GM12872 (cell line): Measurements from ENCODE around the gene SLC8A1.

Experiments used
- TF ChIP-seq, protein P1 (sequence below): IDR thresholded peaks from 3 replicates; pipeline ENCODE4 v1.5.1; 2011; ENCODE audit warnings: low read depth, mild to moderate bottlenecking, low read length, moderate library complexity; ENCODE audit not compliant: insufficient read depth

The SLC8A1 gene

DNA sequence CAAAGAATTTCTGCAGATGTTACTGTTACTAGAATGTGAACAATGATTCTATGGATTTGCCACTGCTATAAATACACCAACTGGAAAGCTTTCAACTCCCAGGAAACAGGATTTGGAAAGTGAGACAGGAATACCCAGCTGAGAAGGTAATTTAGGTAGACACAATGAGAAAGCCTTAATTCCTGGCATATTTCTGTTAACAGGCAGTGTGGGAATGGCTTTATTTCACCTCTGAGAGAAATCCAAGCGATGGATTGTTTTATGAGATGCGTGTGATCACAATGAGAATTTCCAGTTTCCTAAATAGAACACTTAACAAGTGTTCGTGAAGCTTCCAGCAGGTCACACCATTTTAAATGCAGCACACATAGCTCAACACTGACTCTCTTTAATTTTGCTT, 133.0 kb downstream of the SLC8A1 start:
- TF ChIP-seq, protein P1, sequence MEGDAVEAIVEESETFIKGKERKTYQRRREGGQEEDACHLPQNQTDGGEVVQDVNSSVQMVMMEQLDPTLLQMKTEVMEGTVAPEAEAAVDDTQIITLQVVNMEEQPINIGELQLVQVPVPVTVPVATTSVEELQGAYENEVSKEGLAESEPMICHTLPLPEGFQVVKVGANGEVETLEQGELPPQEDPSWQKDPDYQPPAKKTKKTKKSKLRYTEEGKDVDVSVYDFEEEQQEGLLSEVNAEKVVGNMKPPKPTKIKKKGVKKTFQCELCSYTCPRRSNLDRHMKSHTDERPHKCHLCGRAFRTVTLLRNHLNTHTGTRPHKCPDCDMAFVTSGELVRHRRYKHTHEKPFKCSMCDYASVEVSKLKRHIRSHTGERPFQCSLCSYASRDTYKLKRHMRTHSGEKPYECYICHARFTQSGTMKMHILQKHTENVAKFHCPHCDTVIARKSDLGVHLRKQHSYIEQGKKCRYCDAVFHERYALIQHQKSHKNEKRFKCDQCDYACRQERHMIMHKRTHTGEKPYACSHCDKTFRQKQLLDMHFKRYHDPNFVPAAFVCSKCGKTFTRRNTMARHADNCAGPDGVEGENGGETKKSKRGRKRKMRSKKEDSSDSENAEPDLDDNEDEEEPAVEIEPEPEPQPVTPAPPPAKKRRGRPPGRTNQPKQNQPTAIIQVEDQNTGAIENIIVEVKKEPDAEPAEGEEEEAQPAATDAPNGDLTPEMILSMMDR = no peak

DNA sequence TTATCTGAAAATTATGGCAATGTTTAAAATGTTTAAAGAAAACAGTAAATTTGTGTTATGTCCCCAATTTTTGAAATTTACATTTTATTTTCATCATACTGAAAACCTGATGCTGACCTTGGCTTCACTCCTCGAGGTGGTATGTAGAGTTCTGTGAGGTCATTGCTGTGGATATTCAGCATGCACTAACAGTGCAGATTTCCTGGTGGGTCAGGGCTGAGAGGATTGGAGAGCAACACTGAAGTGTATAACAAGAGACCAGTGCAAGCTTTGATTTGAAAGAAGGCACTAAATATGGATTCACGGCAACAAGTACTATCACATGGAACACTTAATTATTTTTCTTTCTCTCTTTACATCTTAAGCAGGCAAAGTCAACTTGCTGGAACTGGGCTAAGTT, 134.1 kb downstream of the SLC8A1 start:
- TF ChIP-seq, protein P1 = no peak

DNA sequence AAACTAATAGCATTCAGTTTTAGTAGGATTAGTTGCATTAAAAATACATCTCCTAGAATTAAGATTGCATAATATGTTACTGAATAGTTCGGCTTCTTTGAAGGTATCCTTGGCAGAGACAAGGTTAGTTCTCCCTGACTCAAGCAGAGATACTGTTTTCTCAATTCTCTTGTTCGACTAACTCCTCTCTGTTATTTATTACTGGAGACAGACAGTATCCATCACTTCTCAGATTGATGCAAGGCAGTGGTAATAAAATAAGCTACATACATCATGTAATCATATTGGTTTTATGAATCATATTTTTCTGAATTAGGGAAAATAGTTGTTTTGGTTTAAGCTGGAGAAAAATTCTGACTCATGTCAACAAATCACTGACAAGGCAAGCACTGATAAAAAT, 134.8 kb downstream of the SLC8A1 start:
- TF ChIP-seq, protein P1 = no peak

DNA sequence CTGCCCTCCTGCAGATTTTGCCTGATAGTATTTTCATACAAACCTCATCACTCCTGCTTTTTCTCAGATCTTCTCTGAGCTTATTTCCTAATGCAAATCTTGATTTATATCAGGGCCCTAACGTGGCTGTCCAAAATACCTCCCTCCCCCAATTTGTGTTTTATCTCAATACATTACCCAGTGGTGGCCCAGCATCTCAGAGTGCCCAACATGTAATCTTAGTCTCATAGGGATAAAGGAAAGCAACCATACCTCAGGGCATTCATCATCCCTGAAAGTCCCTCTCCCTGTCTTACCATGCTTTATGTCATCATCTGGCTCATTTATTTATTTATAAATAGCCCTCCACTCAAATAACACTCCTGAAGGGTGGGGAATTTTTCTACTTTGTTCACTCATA, 135.3 kb downstream of the SLC8A1 start:
- TF ChIP-seq, protein P1 = no peak

DNA sequence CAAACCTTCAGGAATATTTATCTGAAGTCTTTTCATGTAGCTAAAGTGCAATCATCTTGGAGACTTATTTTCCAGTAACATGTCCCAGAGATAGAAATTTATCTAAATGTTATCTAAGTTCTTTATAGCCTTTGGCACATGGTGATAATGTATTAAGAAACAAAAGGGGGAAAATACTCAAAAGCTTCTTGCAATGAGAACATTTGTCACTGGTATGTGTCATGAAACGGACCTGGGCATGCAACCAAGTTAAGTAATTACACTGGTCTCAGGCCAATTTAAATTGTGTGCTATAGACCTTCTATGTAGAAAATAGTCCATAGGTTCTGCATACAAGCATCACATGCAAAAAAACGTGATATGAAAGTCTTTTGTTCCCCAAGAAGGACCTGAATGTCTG, 136.2 kb downstream of the SLC8A1 start:
- TF ChIP-seq, protein P1 = no peak

DNA sequence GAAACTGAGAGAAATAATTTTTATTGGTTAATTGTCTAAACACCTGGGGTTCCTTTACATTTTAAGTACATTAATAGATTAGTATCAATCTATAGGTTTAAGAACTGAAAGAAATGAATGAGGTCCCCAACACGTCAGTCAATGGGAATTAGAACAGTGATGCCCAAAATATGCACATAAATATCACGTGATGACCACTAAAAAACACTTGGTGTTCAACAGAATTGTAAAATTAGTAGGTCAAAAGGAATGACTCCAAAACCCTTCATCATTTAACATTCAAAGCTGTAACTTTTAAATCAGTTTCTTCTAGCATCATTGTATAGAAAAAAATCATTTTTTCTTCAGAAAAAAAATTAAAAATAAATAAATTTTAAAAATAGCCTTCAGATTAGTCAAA, 140.9 kb downstream of the SLC8A1 start:
- TF ChIP-seq, protein P1 = no peak

DNA sequence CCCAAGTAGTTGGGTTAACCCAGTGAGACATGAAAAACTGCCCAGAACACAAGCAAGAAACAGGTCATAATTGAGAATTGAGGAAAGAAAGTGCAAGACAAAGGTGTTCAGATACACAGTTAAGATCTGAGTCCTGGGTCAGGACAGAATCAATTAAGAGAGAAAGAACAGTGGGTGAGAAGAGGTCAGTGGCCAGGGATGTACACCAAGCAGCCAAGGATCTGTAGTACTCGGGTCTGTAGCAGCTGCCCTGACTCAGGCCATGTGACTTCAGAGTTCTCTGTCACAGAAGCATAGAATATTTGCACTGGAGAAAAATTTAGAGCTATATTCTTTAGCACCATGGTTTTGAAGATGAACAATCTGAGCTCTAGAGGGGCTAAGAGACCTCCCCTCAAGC, 141.6 kb downstream of the SLC8A1 start:
- TF ChIP-seq, protein P1 = no peak

DNA sequence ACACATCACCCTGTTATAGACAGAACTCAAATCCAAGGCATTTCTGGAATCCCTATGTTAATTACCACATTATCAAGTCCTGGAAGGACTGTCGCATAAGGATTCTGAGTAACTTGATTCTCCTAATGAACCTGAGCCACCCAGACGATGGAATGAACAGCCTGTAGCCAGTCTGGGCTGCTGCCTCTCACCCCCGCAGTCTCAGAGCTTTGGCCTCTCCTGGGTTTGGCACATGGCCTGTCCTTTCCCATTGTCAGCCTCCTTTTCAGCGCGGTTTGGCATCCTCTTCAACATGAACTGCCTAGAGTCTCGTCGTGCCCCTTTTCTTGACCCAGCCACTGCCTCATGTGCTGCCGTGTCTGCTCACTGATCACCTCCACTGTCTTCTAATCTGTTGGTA, 147.6 kb downstream of the SLC8A1 start:
- TF ChIP-seq, protein P1 = no peak
